Measurements from ENCODE around the gene WDR1. TPM values are rescaled to one million over a fixed set of nuclear protein-coding genes. Genes with fewer than 3 reads are reported as not detected.

The WDR1 gene
- total and polyA plus RNA-seq, 2 of the 13 experiments (the other 11 are each of a cell fraction or from before 2014, with no cell fraction given) = 106 to 198 TPM

DNA sequence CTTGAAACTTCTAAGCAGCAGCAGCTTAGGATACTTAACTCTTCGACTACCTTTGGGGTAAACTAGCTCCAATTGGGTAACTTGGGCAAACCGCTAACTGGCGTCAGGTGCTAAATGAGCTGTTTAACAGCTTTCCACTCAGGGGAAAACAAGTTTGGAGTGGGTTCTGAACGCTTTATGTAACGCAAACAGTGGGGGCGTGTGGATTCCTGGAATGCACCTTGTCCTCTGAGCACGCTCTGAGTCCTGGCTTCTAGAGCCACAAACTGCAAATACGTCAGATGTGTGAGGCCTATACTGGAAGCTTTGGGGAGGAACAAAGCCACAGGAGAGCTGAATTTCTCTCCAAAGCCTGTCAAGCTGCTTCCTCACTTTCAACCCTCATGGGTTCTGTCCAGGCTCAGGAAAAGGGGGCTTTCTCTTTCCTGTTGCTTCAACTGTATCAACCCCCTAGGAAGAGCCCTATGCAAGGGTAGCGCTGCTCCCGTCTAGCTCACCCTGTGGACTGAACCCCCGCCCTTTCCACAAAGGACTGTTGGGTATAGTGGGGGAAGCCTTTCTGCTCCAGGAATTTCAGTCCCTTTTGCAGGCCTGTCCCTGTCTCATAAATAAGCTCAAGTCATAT is 4.5 kb upstream of the WDR1 start (continued):
- TF ChIP-seq, protein P1, sequence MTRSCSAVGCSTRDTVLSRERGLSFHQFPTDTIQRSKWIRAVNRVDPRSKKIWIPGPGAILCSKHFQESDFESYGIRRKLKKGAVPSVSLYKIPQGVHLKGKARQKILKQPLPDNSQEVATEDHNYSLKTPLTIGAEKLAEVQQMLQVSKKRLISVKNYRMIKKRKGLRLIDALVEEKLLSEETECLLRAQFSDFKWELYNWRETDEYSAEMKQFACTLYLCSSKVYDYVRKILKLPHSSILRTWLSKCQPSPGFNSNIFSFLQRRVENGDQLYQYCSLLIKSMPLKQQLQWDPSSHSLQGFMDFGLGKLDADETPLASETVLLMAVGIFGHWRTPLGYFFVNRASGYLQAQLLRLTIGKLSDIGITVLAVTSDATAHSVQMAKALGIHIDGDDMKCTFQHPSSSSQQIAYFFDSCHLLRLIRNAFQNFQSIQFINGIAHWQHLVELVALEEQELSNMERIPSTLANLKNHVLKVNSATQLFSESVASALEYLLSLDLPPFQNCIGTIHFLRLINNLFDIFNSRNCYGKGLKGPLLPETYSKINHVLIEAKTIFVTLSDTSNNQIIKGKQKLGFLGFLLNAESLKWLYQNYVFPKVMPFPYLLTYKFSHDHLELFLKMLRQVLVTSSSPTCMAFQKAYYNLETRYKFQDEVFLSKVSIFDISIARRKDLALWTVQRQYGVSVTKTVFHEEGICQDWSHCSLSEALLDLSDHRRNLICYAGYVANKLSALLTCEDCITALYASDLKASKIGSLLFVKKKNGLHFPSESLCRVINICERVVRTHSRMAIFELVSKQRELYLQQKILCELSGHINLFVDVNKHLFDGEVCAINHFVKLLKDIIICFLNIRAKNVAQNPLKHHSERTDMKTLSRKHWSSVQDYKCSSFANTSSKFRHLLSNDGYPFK (CRISPR knock-in tag; IDR thresholded peaks at IDR 0.05; ENCODE audit: borderline replicate concordance) = peak; percentile 55; the same call in 1 of the 2 replicates
- TF ChIP-seq, protein P2, sequence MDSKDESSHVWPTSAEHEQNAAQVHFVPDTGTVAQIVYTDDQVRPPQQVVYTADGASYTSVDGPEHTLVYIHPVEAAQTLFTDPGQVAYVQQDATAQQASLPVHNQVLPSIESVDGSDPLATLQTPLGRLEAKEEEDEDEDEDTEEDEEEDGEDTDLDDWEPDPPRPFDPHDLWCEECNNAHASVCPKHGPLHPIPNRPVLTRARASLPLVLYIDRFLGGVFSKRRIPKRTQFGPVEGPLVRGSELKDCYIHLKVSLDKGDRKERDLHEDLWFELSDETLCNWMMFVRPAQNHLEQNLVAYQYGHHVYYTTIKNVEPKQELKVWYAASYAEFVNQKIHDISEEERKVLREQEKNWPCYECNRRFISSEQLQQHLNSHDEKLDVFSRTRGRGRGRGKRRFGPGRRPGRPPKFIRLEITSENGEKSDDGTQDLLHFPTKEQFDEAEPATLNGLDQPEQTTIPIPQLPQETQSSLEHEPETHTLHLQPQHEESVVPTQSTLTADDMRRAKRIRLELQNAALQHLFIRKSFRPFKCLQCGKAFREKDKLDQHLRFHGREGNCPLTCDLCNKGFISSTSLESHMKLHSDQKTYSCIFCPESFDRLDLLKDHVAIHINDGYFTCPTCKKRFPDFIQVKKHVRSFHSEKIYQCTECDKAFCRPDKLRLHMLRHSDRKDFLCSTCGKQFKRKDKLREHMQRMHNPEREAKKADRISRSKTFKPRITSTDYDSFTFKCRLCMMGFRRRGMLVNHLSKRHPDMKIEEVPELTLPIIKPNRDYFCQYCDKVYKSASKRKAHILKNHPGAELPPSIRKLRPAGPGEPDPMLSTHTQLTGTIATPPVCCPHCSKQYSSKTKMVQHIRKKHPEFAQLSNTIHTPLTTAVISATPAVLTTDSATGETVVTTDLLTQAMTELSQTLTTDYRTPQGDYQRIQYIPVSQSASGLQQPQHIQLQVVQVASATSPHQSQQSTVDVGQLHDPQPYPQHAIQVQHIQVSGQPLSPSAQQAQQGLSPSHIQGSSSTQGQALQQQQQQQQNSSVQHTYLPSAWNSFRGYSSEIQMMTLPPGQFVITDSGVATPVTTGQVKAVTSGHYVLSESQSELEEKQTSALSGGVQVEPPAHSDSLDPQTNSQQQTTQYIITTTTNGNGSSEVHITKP (CRISPR knock-in tag; IDR thresholded peaks at IDR 0.05; ENCODE audit: low read depth) = no peak
- peak; percentile 18; the same call in 1 of the 2 replicates for TF ChIP-seq FOXO1 (CRISPR knock-in tag; IDR thresholded peaks at IDR 0.05)
- TF ChIP-seq TEAD3 (CRISPR knock-in tag; optimal IDR thresholded peaks at IDR 0.05; ENCODE audit: borderline replicate concordance) = peak; percentile 93
- TF ChIP-seq GTF3A (CRISPR knock-in tag; conservative IDR thresholded peaks at IDR 0.05) = no peak
- TF ChIP-seq ZFP36L1 (CRISPR knock-in tag; IDR thresholded peaks at IDR 0.05) = no peak
- TF ChIP-seq SP5 (CRISPR knock-in tag; IDR thresholded peaks at IDR 0.05; ENCODE audit: borderline replicate concordance, low read depth) = 0 out of 2 replicates have a peak, but pooled peaks have one; percentile 12
- no peak for TF ChIP-seq ETV5 (CRISPR knock-in tag; IDR thresholded peaks at IDR 0.05; ENCODE audit: borderline replicate concordance)
- TF ChIP-seq SAP130 (CRISPR knock-in tag; IDR thresholded peaks at IDR 0.05; ENCODE audit: low read depth) = peak; percentile 55
- TF ChIP-seq ZSCAN9 (CRISPR knock-in tag; IDR thresholded peaks at IDR 0.05; ENCODE audit: borderline replicate concordance) = peak; percentile 47; the same call in 1 of the 2 replicates
- peak; percentile 73 for TF ChIP-seq RARA (CRISPR knock-in tag; IDR thresholded peaks at IDR 0.05)
- TF ChIP-seq, protein P3, sequence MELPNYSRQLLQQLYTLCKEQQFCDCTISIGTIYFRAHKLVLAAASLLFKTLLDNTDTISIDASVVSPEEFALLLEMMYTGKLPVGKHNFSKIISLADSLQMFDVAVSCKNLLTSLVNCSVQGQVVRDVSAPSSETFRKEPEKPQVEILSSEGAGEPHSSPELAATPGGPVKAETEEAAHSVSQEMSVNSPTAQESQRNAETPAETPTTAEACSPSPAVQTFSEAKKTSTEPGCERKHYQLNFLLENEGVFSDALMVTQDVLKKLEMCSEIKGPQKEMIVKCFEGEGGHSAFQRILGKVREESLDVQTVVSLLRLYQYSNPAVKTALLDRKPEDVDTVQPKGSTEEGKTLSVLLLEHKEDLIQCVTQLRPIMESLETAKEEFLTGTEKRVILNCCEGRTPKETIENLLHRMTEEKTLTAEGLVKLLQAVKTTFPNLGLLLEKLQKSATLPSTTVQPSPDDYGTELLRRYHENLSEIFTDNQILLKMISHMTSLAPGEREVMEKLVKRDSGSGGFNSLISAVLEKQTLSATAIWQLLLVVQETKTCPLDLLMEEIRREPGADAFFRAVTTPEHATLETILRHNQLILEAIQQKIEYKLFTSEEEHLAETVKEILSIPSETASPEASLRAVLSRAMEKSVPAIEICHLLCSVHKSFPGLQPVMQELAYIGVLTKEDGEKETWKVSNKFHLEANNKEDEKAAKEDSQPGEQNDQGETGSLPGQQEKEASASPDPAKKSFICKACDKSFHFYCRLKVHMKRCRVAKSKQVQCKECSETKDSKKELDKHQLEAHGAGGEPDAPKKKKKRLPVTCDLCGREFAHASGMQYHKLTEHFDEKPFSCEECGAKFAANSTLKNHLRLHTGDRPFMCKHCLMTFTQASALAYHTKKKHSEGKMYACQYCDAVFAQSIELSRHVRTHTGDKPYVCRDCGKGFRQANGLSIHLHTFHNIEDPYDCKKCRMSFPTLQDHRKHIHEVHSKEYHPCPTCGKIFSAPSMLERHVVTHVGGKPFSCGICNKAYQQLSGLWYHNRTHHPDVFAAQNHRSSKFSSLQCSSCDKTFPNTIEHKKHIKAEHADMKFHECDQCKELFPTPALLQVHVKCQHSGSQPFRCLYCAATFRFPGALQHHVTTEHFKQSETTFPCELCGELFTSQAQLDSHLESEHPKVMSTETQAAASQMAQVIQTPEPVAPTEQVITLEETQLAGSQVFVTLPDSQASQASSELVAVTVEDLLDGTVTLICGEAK (IDR thresholded peaks at IDR 0.05) = no peak
- TF ChIP-seq, protein P3 (CRISPR knock-in tag; IDR thresholded peaks at IDR 0.05) = peak; percentile 26; the same call in 1 of the 2 replicates
